ENCODE results near the gene SLITRK3. TPM values are rescaled to one million over a fixed set of nuclear protein-coding genes. Genes with fewer than 3 reads are reported as not detected.
A peak's percentile ranks its signal among the peaks of the same experiment; 100 is the strongest.

SLITRK3 gene
- total and polyA plus RNA-seq, 2 experiments from 2014 or later = 1.3 to 2.2 TPM

GRCh38 chr3:165201964-165202363 lies 5.8 kb upstream of the SLITRK3 start:
- no peak for DNase-seq (ENCODE audit: low spot score)
- Histone ChIP-seq H3K27ac (no peak overlapping the region), H2AFZ (no peak overlapping the region), H3K36me3 (replicated peaks; ENCODE audit: insufficient read depth, low read depth) (no peaks in the 10 kb centered on the region), H3K4me2 (no peak overlapping the region), H3K79me2 (no peaks in the 10 kb centered on the region), H3K9me2 (replicated peaks; ENCODE audit: insufficient read depth) (no peaks in the 10 kb centered on the region), H3K4me3 (no peak overlapping the region), H3K4me1 (ENCODE audit: insufficient read depth) (no peaks in the 10 kb centered on the region), H3K9me3 (ENCODE audit: low read depth) (no peaks in the 10 kb centered on the region), H3K27me3 (peaks cover 21% of the 10 kb centered on the region), H4K20me1 (ENCODE audit: insufficient read depth, poor library complexity, severe bottlenecking) (no peaks in the 10 kb centered on the region)
- 87% methylated on average over 2 of the region's 2 CpGs for WGBS (ENCODE audit: low lambda C conversion rate, missing lambda C conversion rate)
- TF ChIP-seq EZH2phosphoT487 (IDR thresholded peaks at IDR 0.05; ENCODE audit: low read depth, severe bottlenecking, unreplicated experiment) = no peak
- no peak for TF ChIP-seq EZH2 (IDR thresholded peaks at IDR 0.05; ENCODE audit: borderline replicate concordance)
- no peak for TF ChIP-seq CTCF (IDR thresholded peaks at IDR 0.05; ENCODE audit: poor library complexity)

DNA sequence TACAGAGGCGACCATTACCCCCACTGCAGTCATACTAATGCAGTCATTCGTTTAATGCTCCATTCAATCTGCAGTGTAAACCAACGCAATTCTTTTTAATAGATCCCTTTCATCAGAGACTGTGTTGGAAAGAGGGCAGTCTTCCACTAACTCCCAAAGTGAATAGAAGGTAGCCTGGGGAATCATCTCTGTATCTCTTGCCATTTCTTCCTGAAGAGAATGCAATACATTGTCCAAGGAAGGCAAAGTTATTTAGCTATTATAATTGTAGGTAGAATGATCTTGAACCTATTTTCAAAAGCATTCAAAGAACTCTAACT lies 1.3 kb upstream of the SLITRK3 start:
- Histone ChIP-seq H4K20me1 (ENCODE audit: insufficient read depth, poor library complexity, severe bottlenecking) (no peaks in the 10 kb centered on the region), H3K9me3 (ENCODE audit: low read depth) (no peaks in the 10 kb centered on the region), H3K9me2 (replicated peaks; ENCODE audit: insufficient read depth) (no peaks in the 10 kb centered on the region), H3K79me2 (no peaks in the 10 kb centered on the region), H3K27me3 (peaks cover 57% of the 10 kb centered on the region), H3K27ac (no peak overlapping the region), H3K4me2 (peak overlapping the region; percentile 98), H3K4me1 (ENCODE audit: insufficient read depth) (peaks cover 6% of the 10 kb centered on the region), H2AFZ (no peak overlapping the region), H3K4me3 (no peak overlapping the region), H3K36me3 (replicated peaks; ENCODE audit: insufficient read depth, low read depth) (no peaks in the 10 kb centered on the region)
- no peak for DNase-seq (ENCODE audit: low spot score)
- no peak for TF ChIP-seq EZH2 (IDR thresholded peaks at IDR 0.05; ENCODE audit: borderline replicate concordance)
- TF ChIP-seq CTCF (IDR thresholded peaks at IDR 0.05; ENCODE audit: poor library complexity) = no peak
- TF ChIP-seq EZH2phosphoT487 (IDR thresholded peaks at IDR 0.05; ENCODE audit: low read depth, severe bottlenecking, unreplicated experiment) = no peak
- WGBS (ENCODE audit: low lambda C conversion rate, missing lambda C conversion rate) = 13% methylated on average over 3 of the region's 3 CpGs

DNA sequence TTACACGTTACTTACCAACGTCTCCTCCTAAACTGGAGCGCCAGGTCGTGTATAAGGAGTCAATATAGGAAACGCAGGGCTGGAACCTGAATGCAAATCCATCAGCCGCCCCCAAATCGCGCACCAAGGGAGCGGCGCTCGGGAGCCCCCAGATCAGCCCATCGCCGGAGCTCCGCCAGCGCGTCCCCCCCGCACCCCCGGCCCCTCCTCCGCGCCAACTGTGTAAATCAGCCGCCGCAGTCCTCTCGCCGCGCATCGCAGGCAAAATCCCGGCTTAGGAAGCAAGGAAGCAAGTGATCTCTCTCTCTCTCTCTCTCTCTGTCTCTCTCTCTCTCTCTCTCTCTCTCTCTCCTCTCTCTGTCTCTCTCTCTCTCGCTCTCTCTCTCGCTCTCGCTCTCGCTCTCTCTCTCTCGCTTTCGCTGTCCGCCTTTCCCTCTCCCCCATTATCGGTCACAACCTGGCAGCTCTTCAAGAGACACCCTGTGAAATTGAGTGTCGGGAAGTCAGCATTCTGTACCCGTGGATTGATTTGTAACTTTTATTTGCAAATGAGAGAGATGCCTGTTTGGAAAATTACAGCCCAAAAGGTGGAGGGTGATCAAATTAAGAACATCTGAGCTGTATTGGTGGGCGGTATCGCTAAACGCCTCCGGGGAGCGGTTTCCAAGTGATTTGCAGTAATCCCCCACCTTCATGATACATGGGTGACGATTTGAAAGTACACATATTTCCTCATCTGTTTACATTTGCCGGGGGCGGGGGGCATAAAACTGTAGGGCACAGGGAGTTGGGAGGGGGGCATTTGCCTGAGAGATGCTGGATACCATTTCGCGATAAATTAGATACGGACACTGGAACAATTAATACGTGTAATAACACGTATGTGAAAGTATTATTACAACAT lies 645 bp upstream of the SLITRK3 start:
- Histone ChIP-seq H3K4me1 (ENCODE audit: insufficient read depth) (peaks cover 6% of the 10 kb centered on the region), H2AFZ (peak overlapping the region; percentile 87), H3K27ac (no peak overlapping the region), H3K27me3 (peaks cover 64% of the 10 kb centered on the region), H3K9me3 (ENCODE audit: low read depth) (no peaks in the 10 kb centered on the region), H3K9me2 (replicated peaks; ENCODE audit: insufficient read depth) (no peaks in the 10 kb centered on the region), H3K36me3 (replicated peaks; ENCODE audit: insufficient read depth, low read depth) (no peaks in the 10 kb centered on the region), H3K4me3 (peak overlapping the region; percentile 62), H3K4me2 (peak overlapping the region; percentile 98), H3K79me2 (no peaks in the 10 kb centered on the region), H4K20me1 (ENCODE audit: insufficient read depth, poor library complexity, severe bottlenecking) (no peaks in the 10 kb centered on the region)
- TF ChIP-seq CTCF (IDR thresholded peaks at IDR 0.05; ENCODE audit: poor library complexity) = no peak
- TF ChIP-seq EZH2 (IDR thresholded peaks at IDR 0.05; ENCODE audit: borderline replicate concordance) = peak; percentile 80
- no peak for TF ChIP-seq EZH2phosphoT487 (IDR thresholded peaks at IDR 0.05; ENCODE audit: low read depth, severe bottlenecking, unreplicated experiment)
- peak; percentile 31 for DNase-seq (ENCODE audit: low spot score)
- WGBS (ENCODE audit: low lambda C conversion rate, missing lambda C conversion rate) = 4% methylated on average over 32 of the region's 50 CpGs

Data from hepatocyte (in vitro differentiated cells).